Erythroblast (primary cell): ENCODE results near the gene MGME1.

Source experiments
- GATA1 ChIP-seq: IDR thresholded peaks from 2 replicates; pipeline ENCODE4 v1.6.1; 2011; ENCODE audit warnings: low read depth, mild to moderate bottlenecking, control low read depth, low read length, moderate library complexity
- POLR2A ChIP-seq: IDR thresholded peaks from 2 replicates; pipeline ENCODE4 v1.6.1; 2011; ENCODE audit warnings: mild to moderate bottlenecking, low read length

DNA sequence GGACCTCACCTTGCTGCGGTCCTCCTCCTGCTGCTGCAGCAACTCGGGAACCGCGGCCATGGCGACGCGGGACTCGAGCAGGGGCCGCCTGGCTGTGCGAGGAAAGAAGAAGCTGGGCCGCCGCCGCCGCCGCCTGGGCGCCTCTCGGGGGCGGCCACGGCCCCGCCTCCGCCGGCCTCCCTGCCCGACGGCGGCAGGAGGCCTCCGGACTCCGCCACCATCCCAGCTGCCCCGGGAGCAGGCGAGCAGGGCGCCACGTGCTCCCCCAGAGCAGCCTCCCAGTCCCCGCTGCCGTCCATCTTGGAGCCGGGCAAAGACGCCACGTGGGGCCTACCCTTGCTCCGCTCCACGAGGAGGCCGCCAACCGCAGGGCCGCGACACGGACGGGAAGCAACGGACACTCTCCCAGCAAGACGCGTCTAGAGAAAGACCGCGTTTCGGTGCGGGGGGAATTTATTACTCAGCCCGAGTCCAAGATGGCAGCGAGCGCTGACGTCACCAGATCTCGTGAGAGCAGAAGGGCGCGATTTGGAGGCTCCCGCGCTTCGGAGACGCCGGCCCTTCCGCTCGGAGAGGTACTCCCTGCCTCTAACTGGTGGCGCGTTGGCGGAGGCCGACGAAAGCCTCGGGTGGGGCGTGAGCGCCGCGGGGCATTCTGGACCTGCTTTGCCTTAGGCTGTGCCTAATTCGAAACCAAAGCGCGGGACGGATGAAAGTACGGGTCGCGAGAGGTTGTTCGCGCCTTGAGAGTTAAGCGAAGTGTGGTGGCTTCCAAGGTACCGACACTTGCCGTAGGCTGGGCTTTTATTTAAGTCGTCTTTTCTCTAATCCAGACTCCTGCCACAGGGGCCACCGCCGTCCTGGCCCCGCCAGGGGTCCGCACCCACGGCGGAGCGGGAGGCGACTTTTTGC lies at the start of gene MGME1, which contains the start of gene SNX5:
- TF ChIP-seq POLR2A (peak; percentile 96), GATA1 (no peak)
